Measurements from ENCODE around the gene CHIA.

DNA sequence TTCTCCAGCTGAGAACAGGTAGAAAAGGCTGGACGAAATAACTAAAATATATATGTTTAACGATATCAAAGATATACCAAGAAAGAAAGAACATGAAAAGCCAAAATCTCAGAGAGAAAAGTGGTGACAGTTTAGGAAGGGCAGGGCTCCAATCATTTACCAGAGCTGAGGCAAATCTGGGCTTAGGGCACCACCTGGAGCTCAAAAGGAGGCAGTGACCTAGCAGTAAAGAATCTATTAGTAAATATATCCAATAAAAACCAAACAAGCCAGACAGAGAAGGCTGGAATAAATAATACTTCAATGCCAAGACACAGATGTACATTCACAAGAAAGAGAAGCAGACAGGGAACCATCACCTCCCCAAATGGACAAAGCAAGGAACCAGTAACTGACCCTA lies 43.5 kb downstream of the CHIA start:
- TF ChIP-seq, protein P1, sequence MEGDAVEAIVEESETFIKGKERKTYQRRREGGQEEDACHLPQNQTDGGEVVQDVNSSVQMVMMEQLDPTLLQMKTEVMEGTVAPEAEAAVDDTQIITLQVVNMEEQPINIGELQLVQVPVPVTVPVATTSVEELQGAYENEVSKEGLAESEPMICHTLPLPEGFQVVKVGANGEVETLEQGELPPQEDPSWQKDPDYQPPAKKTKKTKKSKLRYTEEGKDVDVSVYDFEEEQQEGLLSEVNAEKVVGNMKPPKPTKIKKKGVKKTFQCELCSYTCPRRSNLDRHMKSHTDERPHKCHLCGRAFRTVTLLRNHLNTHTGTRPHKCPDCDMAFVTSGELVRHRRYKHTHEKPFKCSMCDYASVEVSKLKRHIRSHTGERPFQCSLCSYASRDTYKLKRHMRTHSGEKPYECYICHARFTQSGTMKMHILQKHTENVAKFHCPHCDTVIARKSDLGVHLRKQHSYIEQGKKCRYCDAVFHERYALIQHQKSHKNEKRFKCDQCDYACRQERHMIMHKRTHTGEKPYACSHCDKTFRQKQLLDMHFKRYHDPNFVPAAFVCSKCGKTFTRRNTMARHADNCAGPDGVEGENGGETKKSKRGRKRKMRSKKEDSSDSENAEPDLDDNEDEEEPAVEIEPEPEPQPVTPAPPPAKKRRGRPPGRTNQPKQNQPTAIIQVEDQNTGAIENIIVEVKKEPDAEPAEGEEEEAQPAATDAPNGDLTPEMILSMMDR (IDR thresholded peaks at IDR 0.05): peak in 5 of 6 experiments; percentile 25 to 66 (median 53)
- TF ChIP-seq POLR2AphosphoS5 (IDR thresholded peaks at IDR 0.05) (no peak), POLR2A (IDR thresholded peaks at IDR 0.05) (no peak), EP300 (IDR thresholded peaks at IDR 0.05) (no peak)
